ENCODE results near the gene OBSL1. TPM values are rescaled to one million over a fixed set of nuclear protein-coding genes. Genes with fewer than 3 reads are reported as not detected.

OBSL1 gene
- total and polyA plus RNA-seq, 4 donors, result 34.0 to 75.2 (median 64.0) TPM

- H3K36me3 ChIP-seq (ENCODE audit: control insufficient read depth in 4 of 4, insufficient read depth in 4 of 4, low read length in 4 of 4), result peaks cover 3 to 13% (median 12%) of the 10 kb centered on the region in 4 donors
- TF ChIP-seq CTCF (IDR thresholded peaks at IDR 0.05; ENCODE audit: control extremely low read depth, extremely low read depth), result no peak
- no peak overlapping the region for H3K4me3 ChIP-seq
- H3K9me3 ChIP-seq (ENCODE audit: control insufficient read depth in 4 of 4, insufficient read depth in 3 of 4, low read length in 3 of 4), result no peaks in the 10 kb centered on the region
- no peak overlapping the region for H3K27ac ChIP-seq (ENCODE audit: low read depth in 1 of 2, low read length in 1 of 2)
- H3K4me1 ChIP-seq (ENCODE audit: control insufficient read depth in 5 of 5, insufficient read depth in 5 of 5, low read length in 5 of 5), result peaks cover 0 to 42% (median 6%) of the 10 kb centered on the region in 5 donors
- no peak for ATAC-seq (ENCODE audit: insufficient read depth, low FRiP score)
- no peak overlapping the region for H3K9ac ChIP-seq (ENCODE audit: insufficient read depth in 1 of 2, low read length in 2 of 2)
- WGBS, 2 donors, result 52 to 64% methylated on average over 11 to 14 of the region's 15 CpGs
- peak in 2 of 3 donors; percentile 74 to 78 for DNase-seq
- no peaks in the 10 kb centered on the region for H3K27me3 ChIP-seq (ENCODE audit: control insufficient read depth in 3 of 3, insufficient read depth in 3 of 3, low read length in 2 of 3)
Measured at GRCh38 chr2:219537657-219538488, 33.5 kb downstream of the OBSL1 start.

- 69 to 77% methylated on average over 9 of the region's 9 CpGs for WGBS, 2 donors
- Histone ChIP-seq H3K4me1 (ENCODE audit: control insufficient read depth in 5 of 5, insufficient read depth in 5 of 5, low read length in 5 of 5) (peaks cover 0 to 33% (median 4%) of the 10 kb centered on the region in 5 donors), H3K27me3 (ENCODE audit: control insufficient read depth in 3 of 3, insufficient read depth in 3 of 3, low read length in 2 of 3) (no peaks in the 10 kb centered on the region), H3K27ac (ENCODE audit: low read depth in 1 of 2, low read length in 1 of 2) (no peak overlapping the region), H3K9me3 (ENCODE audit: control insufficient read depth in 4 of 4, insufficient read depth in 3 of 4, low read length in 3 of 4) (no peaks in the 10 kb centered on the region), H3K9ac (ENCODE audit: insufficient read depth in 1 of 2, low read length in 2 of 2) (no peak overlapping the region), H3K36me3 (ENCODE audit: control insufficient read depth in 4 of 4, insufficient read depth in 4 of 4, low read length in 4 of 4) (peaks cover 3 to 13% (median 12%) of the 10 kb centered on the region in 4 donors), H3K4me3 (no peak overlapping the region)
- ATAC-seq (ENCODE audit: insufficient read depth, low FRiP score) (no peak), DNase-seq (no peak)
- TF ChIP-seq CTCF (IDR thresholded peaks at IDR 0.05; ENCODE audit: control extremely low read depth, extremely low read depth), result no peak
Measured at GRCh38 chr2:219536967-219537366, 34.4 kb downstream of the OBSL1 start.

- H3K27me3 ChIP-seq (ENCODE audit: control insufficient read depth in 3 of 3, insufficient read depth in 3 of 3, low read length in 2 of 3), result peaks cover 0 to under 1% (median 0%) of the 10 kb centered on the region in 3 donors
- TF ChIP-seq CTCF (IDR thresholded peaks at IDR 0.05; ENCODE audit: control extremely low read depth, extremely low read depth), result no peak
- peaks cover 0 to 29% (median 0%) of the 10 kb centered on the region in 5 donors for H3K4me1 ChIP-seq (ENCODE audit: control insufficient read depth in 5 of 5, insufficient read depth in 5 of 5, low read length in 5 of 5)
- DNase-seq (no peak), ATAC-seq (ENCODE audit: insufficient read depth, low FRiP score) (no peak)
- H3K9me3 ChIP-seq (ENCODE audit: control insufficient read depth in 4 of 4, insufficient read depth in 3 of 4, low read length in 3 of 4), result no peaks in the 10 kb centered on the region
- H3K36me3 ChIP-seq (ENCODE audit: control insufficient read depth in 4 of 4, insufficient read depth in 4 of 4, low read length in 4 of 4), result peaks cover 3 to 13% (median 11%) of the 10 kb centered on the region in 4 donors
- H3K9ac ChIP-seq (ENCODE audit: insufficient read depth in 1 of 2, low read length in 2 of 2), result no peak overlapping the region
- no peak overlapping the region for H3K4me3 ChIP-seq
- no peak overlapping the region for H3K27ac ChIP-seq (ENCODE audit: low read depth in 1 of 2, low read length in 1 of 2)
- 81 to 90% methylated on average over 16 of the region's 16 CpGs for WGBS, 2 donors
Measured at GRCh38 chr2:219536425-219536824, 34.9 kb downstream of the OBSL1 start.

Measured in lung (tissue), 12 donors.